ENCODE measurements around the gene GALNTL6. TPM values are rescaled to one million over a fixed set of nuclear protein-coding genes. Genes with fewer than 3 reads are reported as not detected.

GALNTL6 gene
- total RNA-seq, 2 experiments from 2014 or later, result not detected

DNA sequence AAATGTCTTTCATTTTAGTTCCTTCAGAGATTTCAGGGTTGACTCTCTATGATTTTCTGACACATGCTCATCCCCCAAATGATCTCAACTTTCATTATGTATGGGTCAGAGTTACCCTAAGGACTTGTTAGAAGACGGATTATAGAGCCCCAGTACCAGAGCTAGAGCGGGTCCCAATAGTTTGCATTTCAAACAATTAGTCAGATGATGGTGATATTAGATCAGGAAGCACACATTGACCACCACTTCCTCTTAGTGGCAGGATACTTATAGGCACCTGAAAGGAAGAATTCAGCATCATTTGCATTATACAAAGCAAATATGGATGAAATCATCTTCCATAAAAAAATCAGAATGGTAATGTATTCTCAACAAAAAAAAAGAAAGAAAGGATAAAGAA lies 106.1 kb downstream of the GALNTL6 start:
- Mint-ChIP-seq H3K9me3 (peaks cover 4% of the 10 kb centered on the region), H3K27me3 (ENCODE audit: low read depth) (no peaks in the 10 kb centered on the region), H3K36me3 (ENCODE audit: low read depth) (peaks cover 1% of the 10 kb centered on the region), H3K4me1 (ENCODE audit: low read depth) (no peaks in the 10 kb centered on the region), H3K27ac (no peak overlapping the region), H3K4me3 (no peak overlapping the region)
- intact Hi-C loops (cut with micrococcal nuclease), result no loop called here
- CTCF ChIA-PET, result interaction anchor here (1.3 kb wide), 1 partner anchor 206 kb away, joined by 3 read pairs; no protein-coding TSS in a partner anchor
- DNase-seq, result no peak

DNA sequence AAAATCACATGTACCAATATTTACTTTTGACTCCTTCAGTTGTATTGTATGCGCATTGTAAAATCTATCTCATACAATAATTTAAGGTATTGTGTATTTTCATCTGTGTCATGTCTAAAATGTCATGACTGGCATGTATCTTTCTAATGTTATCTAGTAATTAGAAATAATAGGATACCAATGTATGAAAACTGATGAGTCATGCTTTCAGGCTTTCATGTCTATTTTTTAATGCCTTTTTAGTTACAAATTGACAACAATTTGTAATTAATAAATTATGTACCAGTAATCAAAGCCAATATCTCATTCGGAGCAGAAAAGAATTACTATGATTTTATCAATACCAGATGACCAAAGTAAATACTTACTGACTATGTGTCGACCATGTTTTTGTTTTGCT lies 107.7 kb downstream of the GALNTL6 start:
- H3K36me3 Mint-ChIP-seq (ENCODE audit: low read depth), result peaks cover 1% of the 10 kb centered on the region
- H3K27ac Mint-ChIP-seq, result no peak overlapping the region
- no peaks in the 10 kb centered on the region for H3K4me1 Mint-ChIP-seq (ENCODE audit: low read depth)
- intact Hi-C loops (cut with micrococcal nuclease), result no loop called here
- peaks cover 4% of the 10 kb centered on the region for H3K9me3 Mint-ChIP-seq
- CTCF ChIA-PET, result no interaction called here
- H3K4me3 Mint-ChIP-seq, result no peak overlapping the region
- H3K27me3 Mint-ChIP-seq (ENCODE audit: low read depth), result no peaks in the 10 kb centered on the region
- no peak for DNase-seq

DNA sequence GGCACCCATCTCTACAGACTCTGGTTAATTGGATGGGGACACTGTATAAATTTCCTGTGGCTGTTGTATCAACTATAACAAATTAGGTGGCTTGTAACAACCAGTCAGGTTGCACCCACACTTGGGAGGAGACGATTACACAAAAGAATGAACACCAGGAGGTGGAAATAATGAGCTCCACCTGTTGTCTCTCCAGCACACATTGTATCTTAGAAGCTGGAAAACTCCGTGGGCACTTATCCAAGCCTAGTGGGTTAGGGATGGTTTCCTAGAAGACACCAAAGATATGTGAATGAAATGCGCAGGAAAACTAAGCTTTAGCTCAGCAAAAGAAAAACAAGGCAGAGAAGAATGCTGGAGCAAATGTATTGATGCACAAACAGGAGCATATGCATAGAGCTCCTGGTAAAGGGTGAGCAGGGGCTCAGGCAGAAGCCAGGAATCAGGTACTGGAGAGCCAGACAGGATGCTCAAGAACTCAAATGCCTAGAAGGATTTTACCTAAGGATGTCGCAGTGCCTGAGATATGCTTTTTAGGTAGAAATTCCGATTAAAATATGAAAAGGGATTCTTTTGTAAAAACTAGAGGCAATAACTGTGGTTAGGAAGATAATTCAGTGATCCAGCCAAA lies 111.7 kb downstream of the GALNTL6 start:
- intact Hi-C loops (cut with micrococcal nuclease), result no loop called here
- no peaks in the 10 kb centered on the region for H3K4me1 Mint-ChIP-seq (ENCODE audit: low read depth)
- CTCF ChIA-PET, result interaction anchor here (0.5 kb wide), 1 partner anchor 223 kb away, joined by 3 read pairs; no protein-coding TSS in a partner anchor
- H3K4me3 Mint-ChIP-seq, result no peak overlapping the region
- H3K27me3 Mint-ChIP-seq (ENCODE audit: low read depth), result no peaks in the 10 kb centered on the region
- no peak for DNase-seq
- H3K9me3 Mint-ChIP-seq, result no peaks in the 10 kb centered on the region
- no peak overlapping the region for H3K27ac Mint-ChIP-seq
- no peaks in the 10 kb centered on the region for H3K36me3 Mint-ChIP-seq (ENCODE audit: low read depth)

DNA sequence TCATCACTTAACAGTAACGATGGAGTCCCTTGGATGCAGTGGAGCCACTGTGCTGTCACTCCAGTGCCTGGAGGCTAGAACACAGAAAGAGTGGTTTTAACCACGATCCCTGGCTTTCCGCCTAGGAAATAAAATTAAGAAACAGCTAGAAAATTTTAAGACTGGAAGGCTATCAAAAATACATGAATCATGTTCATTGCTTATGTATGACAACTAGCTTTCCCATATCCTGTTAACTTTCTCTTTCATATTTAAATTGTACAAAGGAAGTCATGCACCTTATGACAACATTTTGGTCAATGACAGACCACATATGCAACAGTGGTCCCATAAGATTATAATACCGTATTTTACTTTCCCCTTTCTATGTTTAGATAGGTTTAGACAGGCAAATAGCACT lies 115.1 kb downstream of the GALNTL6 start:
- Mint-ChIP-seq H3K27me3 (ENCODE audit: low read depth) (no peaks in the 10 kb centered on the region), H3K4me3 (no peak overlapping the region), H3K9me3 (no peaks in the 10 kb centered on the region), H3K4me1 (ENCODE audit: low read depth) (no peaks in the 10 kb centered on the region), H3K36me3 (ENCODE audit: low read depth) (no peaks in the 10 kb centered on the region), H3K27ac (no peak overlapping the region)
- intact Hi-C loops (cut with micrococcal nuclease), result no loop called here
- CTCF ChIA-PET, result no interaction called here
- DNase-seq, result no peak

DNA sequence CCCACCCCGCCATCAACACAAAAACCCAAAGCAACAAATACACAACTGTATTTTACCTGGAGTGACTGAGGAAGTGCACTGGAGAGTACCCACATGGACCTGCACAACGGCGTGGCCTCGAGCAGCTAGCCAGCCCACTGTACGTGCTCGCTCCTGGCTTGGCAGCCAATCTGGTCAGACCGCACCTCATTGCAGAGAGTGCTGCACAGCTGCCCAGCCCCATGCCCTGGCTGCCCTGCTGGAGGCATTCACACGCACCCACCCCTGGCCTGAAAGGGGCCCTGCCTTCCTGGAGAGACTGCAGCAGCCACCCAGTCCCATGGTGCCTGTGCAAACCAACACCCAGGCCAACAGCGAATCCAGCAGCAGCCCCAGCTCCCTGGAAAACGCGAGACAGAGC lies 116.3 kb downstream of the GALNTL6 start:
- Mint-ChIP-seq H3K27me3 (ENCODE audit: low read depth) (no peaks in the 10 kb centered on the region), H3K4me3 (no peak overlapping the region), H3K9me3 (no peaks in the 10 kb centered on the region), H3K27ac (no peak overlapping the region), H3K36me3 (ENCODE audit: low read depth) (no peaks in the 10 kb centered on the region), H3K4me1 (ENCODE audit: low read depth) (no peaks in the 10 kb centered on the region)
- DNase-seq, result no peak
- CTCF ChIA-PET, result no interaction called here
- intact Hi-C loops (cut with micrococcal nuclease), result no loop called here

DNA sequence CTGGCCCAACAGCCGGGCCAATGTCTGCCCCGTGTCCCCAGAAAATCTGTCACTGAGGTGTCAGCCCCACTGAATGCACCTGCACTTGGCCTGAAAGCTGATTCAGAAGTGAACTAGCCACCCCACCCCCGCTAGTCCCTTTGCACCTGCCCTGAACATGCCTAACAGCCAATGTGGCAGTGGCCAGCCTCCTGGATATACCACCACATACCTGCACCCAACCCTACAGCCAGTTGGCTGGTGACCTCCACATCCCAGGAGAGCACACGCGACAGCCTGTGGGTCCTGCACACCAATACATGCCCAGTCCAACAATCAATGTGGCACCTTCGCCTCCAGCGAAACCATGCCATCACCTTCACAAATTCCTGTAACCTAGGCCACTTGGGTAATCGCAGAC lies 116.7 kb downstream of the GALNTL6 start:
- Mint-ChIP-seq H3K9me3 (peaks cover 3% of the 10 kb centered on the region), H3K27ac (no peak overlapping the region), H3K4me3 (no peak overlapping the region), H3K4me1 (ENCODE audit: low read depth) (no peaks in the 10 kb centered on the region), H3K36me3 (ENCODE audit: low read depth) (no peaks in the 10 kb centered on the region), H3K27me3 (ENCODE audit: low read depth) (no peaks in the 10 kb centered on the region)
- DNase-seq, result no peak
- intact Hi-C loops (cut with micrococcal nuclease), result no loop called here
- CTCF ChIA-PET, result interaction anchor here (1.1 kb wide), 1 partner anchor 8 kb away, joined by 3 read pairs; no protein-coding TSS in a partner anchor

DNA sequence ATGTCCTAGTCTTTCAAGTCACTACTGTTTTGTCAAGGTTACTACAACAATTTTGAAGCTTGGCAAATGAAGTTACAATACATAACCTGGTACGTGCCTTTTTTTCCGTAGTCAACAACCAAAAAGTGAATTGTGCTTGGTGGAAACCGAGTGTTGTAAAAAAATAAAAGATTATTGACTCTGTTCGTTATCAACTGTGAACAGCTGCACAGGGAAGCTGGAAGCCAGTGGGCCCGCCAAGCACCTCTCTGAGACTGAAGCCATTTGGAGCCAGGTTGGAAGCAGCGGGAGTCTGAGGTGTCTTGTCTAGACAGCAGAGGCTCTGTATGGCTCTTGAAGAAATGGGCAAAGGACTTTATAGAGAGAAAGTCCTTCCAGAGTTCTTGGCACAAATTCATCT lies 119.0 kb downstream of the GALNTL6 start:
- Mint-ChIP-seq H3K27me3 (ENCODE audit: low read depth) (no peaks in the 10 kb centered on the region), H3K9me3 (peaks cover 4% of the 10 kb centered on the region), H3K4me3 (no peak overlapping the region), H3K36me3 (ENCODE audit: low read depth) (no peaks in the 10 kb centered on the region), H3K27ac (no peak overlapping the region), H3K4me1 (ENCODE audit: low read depth) (no peaks in the 10 kb centered on the region)
- DNase-seq, result no peak
- CTCF ChIA-PET, result no interaction called here
- intact Hi-C loops (cut with micrococcal nuclease), result no loop called here

DNA sequence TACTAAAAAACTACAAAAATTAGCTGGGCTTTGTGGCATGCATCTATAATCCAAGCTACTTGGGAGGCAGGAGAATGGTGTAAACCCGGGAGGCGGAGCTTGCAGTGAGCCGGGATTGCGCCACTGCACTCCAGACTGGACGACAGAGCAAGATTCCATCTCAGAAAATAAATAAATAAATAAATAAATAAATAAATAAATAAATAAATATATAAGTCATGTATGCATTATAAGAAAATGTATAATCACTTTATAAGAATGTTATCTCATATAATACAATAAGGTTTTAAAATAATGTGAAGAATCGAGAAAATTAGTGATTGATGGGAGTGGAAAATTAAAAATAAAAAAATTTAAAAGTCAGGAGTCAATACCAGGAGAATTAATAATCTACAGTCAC lies 127.5 kb downstream of the GALNTL6 start:
- intact Hi-C loops (cut with micrococcal nuclease), result no loop called here
- Mint-ChIP-seq H3K27ac (no peak overlapping the region), H3K9me3 (no peaks in the 10 kb centered on the region), H3K27me3 (ENCODE audit: low read depth) (no peaks in the 10 kb centered on the region), H3K4me1 (ENCODE audit: low read depth) (no peaks in the 10 kb centered on the region), H3K4me3 (no peak overlapping the region), H3K36me3 (ENCODE audit: low read depth) (no peaks in the 10 kb centered on the region)
- no peak for DNase-seq
- CTCF ChIA-PET, result no interaction called here

DNA sequence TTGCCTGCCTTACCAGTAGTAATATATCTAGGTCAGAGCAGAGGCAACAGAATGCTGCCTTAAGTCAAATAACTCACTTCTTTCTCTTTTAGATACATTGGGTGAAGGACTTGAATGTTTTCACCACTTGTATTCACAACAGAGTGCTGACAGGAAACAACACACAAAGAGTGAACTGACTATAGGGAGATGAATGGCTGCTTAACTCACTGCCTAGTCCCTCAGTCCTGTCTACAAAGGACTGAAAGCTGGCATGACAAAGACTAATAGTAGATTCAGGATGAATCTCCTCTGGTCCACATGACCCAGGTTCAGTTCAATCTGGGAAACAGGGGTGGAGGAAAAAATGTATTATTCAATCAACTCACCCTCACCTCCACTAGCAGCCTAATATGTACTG lies 134.2 kb downstream of the GALNTL6 start:
- Mint-ChIP-seq H3K27ac (no peak overlapping the region), H3K4me1 (ENCODE audit: low read depth) (no peaks in the 10 kb centered on the region), H3K36me3 (ENCODE audit: low read depth) (no peaks in the 10 kb centered on the region), H3K27me3 (ENCODE audit: low read depth) (no peaks in the 10 kb centered on the region), H3K9me3 (no peaks in the 10 kb centered on the region), H3K4me3 (no peak overlapping the region)
- CTCF ChIA-PET, result no interaction called here
- DNase-seq, result no peak
- intact Hi-C loops (cut with micrococcal nuclease), result no loop called here

DNA sequence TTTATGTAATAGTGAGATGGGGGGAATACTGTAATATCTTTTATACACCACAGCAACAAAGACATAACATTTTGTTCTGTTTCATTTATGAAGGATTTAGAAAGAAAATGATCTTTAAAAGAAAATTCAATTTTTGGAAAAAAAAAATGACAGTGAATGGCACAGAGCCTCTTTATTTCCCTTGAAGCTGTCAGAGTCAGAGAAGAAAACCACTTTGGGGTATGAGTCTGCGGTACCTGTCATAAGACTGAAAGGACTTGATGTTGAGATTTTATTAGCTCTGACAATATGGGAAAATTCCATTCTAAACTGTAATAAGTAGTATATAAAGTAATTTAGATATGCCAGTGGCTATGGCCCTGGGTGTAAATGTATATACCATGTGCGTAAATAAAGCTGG lies 134.8 kb downstream of the GALNTL6 start:
- Mint-ChIP-seq H3K36me3 (ENCODE audit: low read depth) (no peaks in the 10 kb centered on the region), H3K4me3 (no peak overlapping the region), H3K27ac (no peak overlapping the region), H3K9me3 (no peaks in the 10 kb centered on the region), H3K4me1 (ENCODE audit: low read depth) (no peaks in the 10 kb centered on the region), H3K27me3 (ENCODE audit: low read depth) (no peaks in the 10 kb centered on the region)
- CTCF ChIA-PET, result no interaction called here
- DNase-seq, result no peak
- intact Hi-C loops (cut with micrococcal nuclease), result no loop called here

DNA sequence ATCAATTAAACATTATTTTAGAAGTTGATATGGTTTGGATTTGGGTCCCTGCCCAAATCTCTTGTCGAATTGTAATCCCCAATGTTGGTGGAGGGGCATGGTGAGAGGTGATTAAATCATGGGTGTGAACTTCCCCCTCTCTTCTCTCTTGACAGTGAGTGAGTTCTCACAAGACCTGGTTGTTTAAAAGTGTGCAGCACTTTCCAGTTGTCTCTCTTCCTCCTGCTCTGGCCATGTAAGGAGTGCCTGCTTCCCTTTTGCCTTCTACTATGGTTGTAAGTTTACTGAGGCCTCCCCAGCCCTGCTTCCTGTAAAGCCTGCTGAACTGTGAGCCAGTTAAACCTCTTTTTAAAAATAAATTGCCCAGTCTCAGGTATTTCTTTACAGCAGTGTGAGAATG lies 141.4 kb downstream of the GALNTL6 start:
- Mint-ChIP-seq H3K4me3 (no peak overlapping the region), H3K4me1 (ENCODE audit: low read depth) (no peaks in the 10 kb centered on the region), H3K27me3 (ENCODE audit: low read depth) (no peaks in the 10 kb centered on the region), H3K9me3 (peaks cover 6% of the 10 kb centered on the region), H3K36me3 (ENCODE audit: low read depth) (no peaks in the 10 kb centered on the region), H3K27ac (no peak overlapping the region)
- intact Hi-C loops (cut with micrococcal nuclease), result no loop called here
- no peak for DNase-seq
- CTCF ChIA-PET, result no interaction called here

DNA sequence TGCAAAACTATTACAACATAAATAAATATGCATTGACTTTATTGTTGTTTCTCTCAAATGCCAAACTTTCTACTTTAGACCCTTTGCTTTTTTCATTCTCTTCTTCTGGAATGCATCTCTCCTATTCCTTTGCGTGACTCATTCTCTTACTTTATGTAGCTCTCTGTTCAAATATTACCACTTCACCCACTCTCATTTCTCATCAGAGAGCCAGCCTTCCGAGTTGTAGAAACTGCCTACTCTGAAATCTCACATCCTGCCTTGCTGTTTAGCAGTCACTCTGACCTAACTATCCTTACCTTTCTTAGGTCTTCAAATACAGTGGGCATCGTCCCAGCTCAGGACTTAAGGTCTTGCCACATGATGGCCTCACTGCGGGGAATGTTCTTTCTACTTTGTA lies 143.5 kb downstream of the GALNTL6 start:
- H3K27ac Mint-ChIP-seq, result no peak overlapping the region
- no peak overlapping the region for H3K4me3 Mint-ChIP-seq
- H3K4me1 Mint-ChIP-seq (ENCODE audit: low read depth), result no peaks in the 10 kb centered on the region
- no peak for DNase-seq
- CTCF ChIA-PET, result no interaction called here
- H3K36me3 Mint-ChIP-seq (ENCODE audit: low read depth), result no peaks in the 10 kb centered on the region
- H3K27me3 Mint-ChIP-seq (ENCODE audit: low read depth), result no peaks in the 10 kb centered on the region
- peaks cover 6% of the 10 kb centered on the region for H3K9me3 Mint-ChIP-seq
- intact Hi-C loops (cut with micrococcal nuclease), result no loop called here

DNA sequence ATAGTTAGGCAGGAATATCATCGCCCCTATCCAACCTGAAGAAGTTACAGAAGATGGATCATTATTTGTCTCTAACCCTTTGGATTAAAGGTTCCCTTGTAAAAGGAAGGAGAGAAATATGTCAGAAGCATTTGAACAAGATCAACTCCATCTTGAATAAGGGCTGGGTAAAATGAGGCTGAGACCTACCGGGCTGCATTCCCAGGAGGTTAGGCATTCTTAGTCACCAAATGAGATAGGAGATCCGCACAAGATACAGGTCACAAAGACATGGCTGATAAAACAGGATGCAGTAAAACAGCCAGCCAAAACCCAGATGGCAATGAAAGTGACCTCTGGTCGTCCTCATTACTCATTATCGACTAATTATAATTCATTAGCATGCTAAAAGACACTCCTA lies 148.9 kb downstream of the GALNTL6 start:
- intact Hi-C loops (cut with micrococcal nuclease), result no loop called here
- no peak for DNase-seq
- no peak overlapping the region for H3K27ac Mint-ChIP-seq
- no peaks in the 10 kb centered on the region for H3K4me1 Mint-ChIP-seq (ENCODE audit: low read depth)
- no peaks in the 10 kb centered on the region for H3K9me3 Mint-ChIP-seq
- CTCF ChIA-PET, result no interaction called here
- H3K36me3 Mint-ChIP-seq (ENCODE audit: low read depth), result no peaks in the 10 kb centered on the region
- H3K27me3 Mint-ChIP-seq (ENCODE audit: low read depth), result no peaks in the 10 kb centered on the region
- H3K4me3 Mint-ChIP-seq, result no peak overlapping the region

DNA sequence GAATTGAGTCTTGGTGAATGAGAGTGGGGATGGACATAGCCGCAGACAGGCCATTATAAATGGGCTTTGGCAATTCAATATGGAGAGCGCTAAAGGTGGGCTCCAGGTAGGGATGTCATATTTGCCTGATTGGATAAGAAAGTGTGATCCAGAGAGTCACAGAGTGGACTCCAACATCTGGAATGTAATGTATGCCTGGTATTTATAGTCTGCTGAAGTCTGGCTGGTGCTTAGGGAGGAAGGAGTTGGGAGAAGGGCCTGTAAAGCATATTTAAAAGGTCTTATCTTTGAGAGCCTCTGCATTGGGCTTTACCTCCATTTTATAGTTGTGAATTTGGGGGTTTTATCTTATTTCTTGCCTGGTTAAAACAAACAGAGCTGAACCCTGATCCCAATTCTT lies 153.2 kb downstream of the GALNTL6 start:
- Mint-ChIP-seq H3K4me3 (no peak overlapping the region), H3K27me3 (ENCODE audit: low read depth) (no peaks in the 10 kb centered on the region), H3K27ac (no peak overlapping the region), H3K36me3 (ENCODE audit: low read depth) (no peaks in the 10 kb centered on the region), H3K4me1 (ENCODE audit: low read depth) (no peaks in the 10 kb centered on the region), H3K9me3 (peaks cover 5% of the 10 kb centered on the region)
- CTCF ChIA-PET, result no interaction called here
- intact Hi-C loops (cut with micrococcal nuclease), result no loop called here
- DNase-seq, result no peak
